PC-3 (cell line): ENCODE results near the gene RANBP2. TPM values are rescaled to one million over a fixed set of nuclear protein-coding genes. Genes with fewer than 3 reads are reported as not detected.
"Not testable (repeated sequence)": the region's sequence is repeated elsewhere in the genome, so short reads cannot be mapped to it uniquely, and the experiment has no call there.

Experiments used
- ATAC-seq: fragments of 200-7000 bp; cut with Tn5 transposase; 2 replicates; pipeline ENCODE4 v1.9.1; 2020; ENCODE audit warnings: mild to moderate bottlenecking, moderate library complexity
- BruUV-seq: library from RNA; stranded (reverse); fragments of 400-500 nt; replicated peaks from 2 replicates; lab custom pipeline; 2021; lab: Mats Ljungman, UMichigan
- CTCF ChIA-PET: fragments of 300-600 bp; sonication (Branson Sonifier 250); formaldehyde crosslinking; loops from one replicate; lab custom pipeline; 2022; ENCODE audit warnings: antibody characterized with exemption; lab: Charles Lee
- POLR2A ChIA-PET: fragments of 300-600 bp; sonication (Branson Sonifier 250); formaldehyde crosslinking; loops from one replicate; lab custom pipeline; 2022; ENCODE audit warnings: antibody characterized with exemption; ENCODE audit not compliant: unreplicated experiment; lab: Charles Lee
- DNase-seq: peaks from one replicate; pipeline ENCODE4 v3.0.0-alpha.2; 2015
- H2AFZ ChIP-seq: fragments of 300-600 bp; sonication (generic); 2 replicates; pipeline ENCODE4 v1.6.0; 2016; ENCODE audit warnings: antibody characterized with exemption, low read length
- H3F3A ChIP-seq: fragments of 300-600 bp; sonication (generic); one replicate; pipeline ENCODE4 v1.6.0; 2017; ENCODE audit warnings: antibody characterized with exemption, low read length, control low read depth, mild to moderate bottlenecking; ENCODE audit not compliant: unreplicated experiment
- H3K27ac ChIP-seq: fragments of 300-600 bp; sonication (generic); 2 replicates; pipeline ENCODE4 v1.5.1; 2016; ENCODE audit warnings: mild to moderate bottlenecking, low read length
- H3K27me3 ChIP-seq: fragments of 300-600 bp; sonication (generic); 2 replicates; pipeline ENCODE4 v1.6.1; 2016; ENCODE audit warnings: low read length, mixed read lengths
- H3K36me3 ChIP-seq: fragments of 300-600 bp; sonication (generic); 2 replicates; pipeline ENCODE4 v1.6.1; 2016; ENCODE audit warnings: low read depth, mixed run types, low read length, mixed read lengths
- H3K4me1 ChIP-seq: fragments of 300-600 bp; sonication (generic); 2 replicates; pipeline ENCODE4 v1.5.1; 2016; ENCODE audit warnings: low read length; ENCODE audit not compliant: insufficient read depth
- H3K4me2 ChIP-seq: fragments of 300-600 bp; sonication (generic); 2 replicates; pipeline ENCODE4 v1.6.0; 2016; ENCODE audit warnings: low read length
- H3K4me3 ChIP-seq: fragments of 300-600 bp; sonication (generic); 2 replicates; pipeline ENCODE4 v1.5.1; 2016; ENCODE audit warnings: mild to moderate bottlenecking, low read length, mixed read lengths
- H3K79me2 ChIP-seq: fragments of 300-600 bp; sonication (generic); 2 replicates; pipeline ENCODE4 v1.6.1; 2017; ENCODE audit warnings: low read length, mixed read lengths
- H3K9ac ChIP-seq: fragments of 300-600 bp; sonication (generic); 2 replicates; pipeline ENCODE4 v1.6.0; 2016; ENCODE audit warnings: mild to moderate bottlenecking, low read length
- H3K9me2 ChIP-seq: fragments of 300-600 bp; sonication (generic); replicated peaks from 2 replicates; pipeline ENCODE4 v1.6.1; 2016; ENCODE audit warnings: mixed run types, low read length, mixed read lengths
- H3K9me3 ChIP-seq: fragments of 300-600 bp; sonication (generic); 2 replicates; pipeline ENCODE4 v1.6.1; 2016; ENCODE audit warnings: low read length, mixed read lengths
- H4K20me1 ChIP-seq: fragments of 300-600 bp; sonication (generic); 2 replicates; pipeline ENCODE4 v1.6.1; 2016; ENCODE audit warnings: low read length, mixed read lengths
- intact Hi-C: fragments of 100-400 bp; cut with micrococcal nuclease; formaldehyde crosslinking; loops from 2 replicates; pipeline ENCODE4 v1.9.0; 2023
- total RNA-seq: library from RNA; depleted of rRNA; stranded (reverse); fragments of >200 nt; gene quantifications from 2 replicates; pipeline ENCODE4 v1.2.3, GENCODE V29; 2014

Gene RANBP2
- total RNA-seq, 1 experiment from 2014 or later, result 42.2 TPM

- BruUV-seq, intact Hi-C loops, H3K9me2 ChIP-seq, H3K9me3 ChIP-seq, H3K36me3 ChIP-seq, H3F3A ChIP-seq, H3K27ac ChIP-seq, H3K79me2 ChIP-seq, H3K9ac ChIP-seq, H2AFZ ChIP-seq, H4K20me1 ChIP-seq, H3K27me3 ChIP-seq, CTCF ChIA-PET, POLR2A ChIA-PET: not testable (repeated sequence)
- ATAC-seq, result peak; percentile 90
- H3K4me1 ChIP-seq, result peaks cover 12% of the 10 kb centered on the region
- H3K4me3 ChIP-seq, result peak overlapping the region; percentile 9; the same call in 1 of the 2 replicates
- peak; percentile 69 for DNase-seq
- H3K4me2 ChIP-seq, result peak overlapping the region; percentile 59
Measured at GRCh38 chr2:108678198-108678651, 41.1 kb upstream of the RANBP2 start.

GRCh38 chr2:108680805-108681204 lies 38.5 kb upstream of the RANBP2 start:
- DNase-seq, intact Hi-C loops, CTCF ChIA-PET, POLR2A ChIA-PET, H3K4me2 ChIP-seq, H3F3A ChIP-seq, H3K79me2 ChIP-seq, H3K27me3 ChIP-seq, H3K9ac ChIP-seq, H3K9me2 ChIP-seq, H3K9me3 ChIP-seq, H3K4me3 ChIP-seq, H3K27ac ChIP-seq, H2AFZ ChIP-seq, H3K36me3 ChIP-seq, BruUV-seq, H4K20me1 ChIP-seq: not testable (repeated sequence)
- peak; percentile 32 for ATAC-seq
- peaks cover 12% of the 10 kb centered on the region for H3K4me1 ChIP-seq

GRCh38 chr2:108688818-108689756 lies 30.2 kb upstream of the RANBP2 start:
- BruUV-seq, H2AFZ ChIP-seq, POLR2A ChIA-PET, H3K79me2 ChIP-seq, H3K4me1 ChIP-seq, H3K27me3 ChIP-seq, H3K9me2 ChIP-seq, H3K4me2 ChIP-seq, H3K9ac ChIP-seq, H4K20me1 ChIP-seq, H3F3A ChIP-seq, H3K36me3 ChIP-seq, H3K9me3 ChIP-seq, CTCF ChIA-PET, intact Hi-C loops, H3K4me3 ChIP-seq: not testable (repeated sequence)
- H3K27ac ChIP-seq, result peak overlapping the region; percentile 10
- DNase-seq (peak; percentile 66), ATAC-seq (peak; percentile 87)

- H3K27me3 ChIP-seq, H3K27ac ChIP-seq, DNase-seq, intact Hi-C loops, H3K4me3 ChIP-seq, H3K9me3 ChIP-seq, H2AFZ ChIP-seq, BruUV-seq, POLR2A ChIA-PET, H3K79me2 ChIP-seq, H3K4me2 ChIP-seq, H3K36me3 ChIP-seq, H3F3A ChIP-seq, H3K9me2 ChIP-seq, H4K20me1 ChIP-seq, H3K9ac ChIP-seq, CTCF ChIA-PET, H3K4me1 ChIP-seq: not testable (repeated sequence)
- peak; percentile 70 for ATAC-seq
Measured at GRCh38 chr2:108690001-108690400, 29.3 kb upstream of the RANBP2 start.
